ENCODE data around the gene CHAF1A.

DNA sequence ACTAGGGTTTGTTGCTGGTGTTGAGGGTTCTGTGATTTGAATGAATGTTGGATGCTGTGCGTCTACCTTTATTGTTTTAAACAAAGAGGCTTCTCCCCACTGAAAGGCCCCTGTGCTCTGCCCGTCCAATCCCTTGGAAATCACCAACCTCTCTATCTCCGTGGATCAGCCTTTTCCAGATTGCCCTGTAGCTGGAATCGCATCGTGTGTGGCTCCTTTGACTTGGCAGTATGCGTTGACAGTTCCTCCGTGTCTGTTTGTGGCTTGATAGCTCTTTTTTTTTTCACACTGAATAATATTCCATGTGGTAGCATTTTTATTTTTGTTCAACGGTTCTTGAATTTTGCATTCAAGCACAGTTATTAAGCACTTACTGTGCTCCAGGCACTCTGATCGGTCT, 32.0 kb downstream of the CHAF1A start:
- TF ChIP-seq, protein P1, sequence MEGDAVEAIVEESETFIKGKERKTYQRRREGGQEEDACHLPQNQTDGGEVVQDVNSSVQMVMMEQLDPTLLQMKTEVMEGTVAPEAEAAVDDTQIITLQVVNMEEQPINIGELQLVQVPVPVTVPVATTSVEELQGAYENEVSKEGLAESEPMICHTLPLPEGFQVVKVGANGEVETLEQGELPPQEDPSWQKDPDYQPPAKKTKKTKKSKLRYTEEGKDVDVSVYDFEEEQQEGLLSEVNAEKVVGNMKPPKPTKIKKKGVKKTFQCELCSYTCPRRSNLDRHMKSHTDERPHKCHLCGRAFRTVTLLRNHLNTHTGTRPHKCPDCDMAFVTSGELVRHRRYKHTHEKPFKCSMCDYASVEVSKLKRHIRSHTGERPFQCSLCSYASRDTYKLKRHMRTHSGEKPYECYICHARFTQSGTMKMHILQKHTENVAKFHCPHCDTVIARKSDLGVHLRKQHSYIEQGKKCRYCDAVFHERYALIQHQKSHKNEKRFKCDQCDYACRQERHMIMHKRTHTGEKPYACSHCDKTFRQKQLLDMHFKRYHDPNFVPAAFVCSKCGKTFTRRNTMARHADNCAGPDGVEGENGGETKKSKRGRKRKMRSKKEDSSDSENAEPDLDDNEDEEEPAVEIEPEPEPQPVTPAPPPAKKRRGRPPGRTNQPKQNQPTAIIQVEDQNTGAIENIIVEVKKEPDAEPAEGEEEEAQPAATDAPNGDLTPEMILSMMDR (IDR thresholded peaks at IDR 0.05 in 8 of 11, conservative IDR thresholded peaks at IDR 0.05 in 3 of 11) = no peak
- no peak for TF ChIP-seq POLR2A (IDR thresholded peaks at IDR 0.05)
